ENCODE data around the gene LOXHD1.

The LOXHD1 gene

GRCh38 chr18:46447792-46448191 lies 209.2 kb downstream of the LOXHD1 start:
- no peak for DNase-seq (ENCODE audit: low read depth in 2 of 2)

- DNase-seq (ENCODE audit: low read depth in 2 of 2) = no peak
These were observed 209.7 kb downstream of the LOXHD1 start for GRCh38 chr18:46447323-46447722.

GRCh38 chr18:46445522-46446313 lies 211.3 kb downstream of the LOXHD1 start:
- no peak for DNase-seq (ENCODE audit: low read depth in 2 of 2)

- no peak for DNase-seq (ENCODE audit: low read depth in 2 of 2)
These were observed 218.0 kb downstream of the LOXHD1 start for GRCh38 chr18:46439037-46439436.

- no peak for DNase-seq (ENCODE audit: low read depth in 2 of 2)
These were observed 220.0 kb downstream of the LOXHD1 start for GRCh38 chr18:46437061-46437460.

- no peak for DNase-seq (ENCODE audit: low read depth in 2 of 2)
These were observed 220.4 kb downstream of the LOXHD1 start for GRCh38 chr18:46436621-46437020.

- no peak for DNase-seq (ENCODE audit: low read depth in 2 of 2)
These were observed 222.0 kb downstream of the LOXHD1 start for GRCh38 chr18:46435031-46435430.

- DNase-seq (ENCODE audit: low read depth in 2 of 2) = no peak
These were observed 222.4 kb downstream of the LOXHD1 start for GRCh38 chr18:46434629-46435028.

- DNase-seq (ENCODE audit: low read depth in 2 of 2) = no peak
These were observed 223.7 kb downstream of the LOXHD1 start for GRCh38 chr18:46433121-46433826.

GRCh38 chr18:46431522-46432171 lies 225.4 kb downstream of the LOXHD1 start:
- no peak for DNase-seq (ENCODE audit: low read depth in 2 of 2)

GRCh38 chr18:46429649-46430224 lies 227.3 kb downstream of the LOXHD1 start:
- DNase-seq (ENCODE audit: low read depth in 2 of 2) = no peak

- DNase-seq (ENCODE audit: low read depth in 2 of 2) = no peak
These were observed 227.9 kb downstream of the LOXHD1 start for GRCh38 chr18:46429130-46429529.

- no peak for DNase-seq (ENCODE audit: low read depth in 2 of 2)
These were observed 228.7 kb downstream of the LOXHD1 start for GRCh38 chr18:46428368-46428767.

GRCh38 chr18:46427216-46427995 lies 229.6 kb downstream of the LOXHD1 start:
- DNase-seq (ENCODE audit: low read depth in 2 of 2) = no peak

All from stimulated activated CD4-positive, alpha-beta T cell treated with anti-CD3 and anti-CD28 coated beads, Interleukin-15, amount 100 ng/mL, for 48 hours (primary cell).